Fibroblast of lung (primary cell): ENCODE measurements around the gene TP53BP2. TPM values are rescaled to one million over a fixed set of nuclear protein-coding genes. Genes with fewer than 3 reads are reported as not detected.
"Not testable (repeated sequence)": the region's sequence is repeated elsewhere in the genome, so short reads cannot be mapped to it uniquely, and the experiment has no call there.

Experiments used
- DNase-seq, 2 donors: peaks; one replicate each; pipeline versions ENCODE4 v3.0.0 to v3.0.0-alpha.2; 2010; ENCODE audit warnings: low read depth in 2 of 2
- H2AFZ ChIP-seq: 2 replicates; pipeline ENCODE4 v1.5.1; 2012; ENCODE audit warnings: low read length, control low read depth, inconsistent platforms
- H3K27ac ChIP-seq: 2 replicates; pipeline ENCODE4 v1.5.1; 2011; ENCODE audit warnings: low read length, control low read depth; ENCODE audit not compliant: insufficient read depth
- H3K27me3 ChIP-seq: 2 replicates; pipeline ENCODE4 v1.5.1; 2011; ENCODE audit warnings: mild to moderate bottlenecking, low read length; ENCODE audit not compliant: control insufficient read depth, insufficient read depth
- H3K36me3 ChIP-seq: 2 replicates; pipeline ENCODE4 v1.5.1; 2011; ENCODE audit warnings: low read length; ENCODE audit not compliant: control insufficient read depth, insufficient read depth
- H3K4me1 ChIP-seq: 2 replicates; pipeline ENCODE4 v1.5.1; 2011; ENCODE audit warnings: low read length; ENCODE audit not compliant: control insufficient read depth, insufficient read depth; ENCODE audit errors: extremely low read depth
- H3K4me2 ChIP-seq: 2 replicates; pipeline ENCODE4 v1.5.1; 2011; ENCODE audit warnings: low read length, control low read depth; ENCODE audit not compliant: insufficient read depth; ENCODE audit errors: extremely low read depth
- H3K4me3 ChIP-seq, 4 experiments: fragments of 200-600 bp in 1 of 4; sonication (generic) in 1 of 4; replicated peaks in 1 of 4; 2 replicates each; pipeline ENCODE4 v1.5.1; 2011 to 2016; ENCODE audit warnings: low read length in 4 of 4, low read depth in 3 of 4, mild to moderate bottlenecking in 3 of 4, control low read depth in 2 of 4, inconsistent platforms in 1 of 4, mixed read lengths in 1 of 4; ENCODE audit not compliant: insufficient read depth in 1 of 4; ENCODE audit errors: control extremely low read depth in 1 of 4
- H3K79me2 ChIP-seq: 2 replicates; pipeline ENCODE4 v1.5.1; 2012; ENCODE audit warnings: mild to moderate bottlenecking, low read length, inconsistent platforms; ENCODE audit not compliant: control insufficient read depth, insufficient read depth
- H3K9ac ChIP-seq: 2 replicates; pipeline ENCODE4 v1.5.1; 2011; ENCODE audit warnings: mild to moderate bottlenecking, low read length, control low read depth; ENCODE audit not compliant: insufficient read depth
- H3K9me3 ChIP-seq: 2 replicates; pipeline ENCODE4 v1.5.1; 2012; ENCODE audit warnings: low read depth, low read length; ENCODE audit not compliant: control insufficient read depth, insufficient read depth
- H4K20me1 ChIP-seq: 2 replicates; pipeline ENCODE4 v1.5.1; 2011; ENCODE audit warnings: low read length; ENCODE audit not compliant: control insufficient read depth, insufficient read depth; ENCODE audit errors: extremely low read depth
- CTCF ChIP-seq, 2 donors: IDR thresholded peaks in 1 of 2; conservative IDR thresholded peaks in 1 of 2; 1 replicate in 1 of 2; 2 replicates in 1 of 2; pipeline ENCODE4 v1.5.1; 2011 to 2012; ENCODE audit warnings: low read length in 2 of 2, control low read depth in 1 of 2, inconsistent platforms in 1 of 2, low read depth in 1 of 2, mild to moderate bottlenecking in 1 of 2
- EZH2 ChIP-seq: IDR thresholded peaks from 2 replicates; pipeline ENCODE4 v1.5.1; 2012; ENCODE audit warnings: low read length, control low read depth, mild to moderate bottlenecking; ENCODE audit errors: missing control alignments
- polyA plus RNA-seq, 2 donors: library from polyadenylated mRNA; depleted of rRNA in 1 of 2; stranded (reverse) in 1 of 2; unstranded in 1 of 2; fragments of >200 nt; gene quantifications; 2 replicates each; pipeline ENCODE4 v1.2.1, GENCODE V29; 2011 to 2012; ENCODE audit warnings: missing spikeins in 1 of 2
- total RNA-seq: library from RNA; depleted of rRNA; stranded (reverse); fragments of >200 nt; gene quantifications from 2 replicates; pipeline ENCODE4 v1.2.1, GENCODE V29; 2014

Gene TP53BP2
- total and polyA plus RNA-seq, 2 donors (not counting 1 experiment from before 2014, with no cell fraction given), result 28.4 to 30.4 TPM

- H3K4me3 ChIP-seq, result no peak overlapping the region
- no peak overlapping the region for H2AFZ ChIP-seq
- no peaks in the 10 kb centered on the region for H3K27me3 ChIP-seq
- H4K20me1 ChIP-seq, result no peaks in the 10 kb centered on the region
- H3K4me1 ChIP-seq, result no peaks in the 10 kb centered on the region
- TF ChIP-seq CTCF (conservative IDR thresholded peaks at IDR 0.05 in 1 of 2, IDR thresholded peaks at IDR 0.05 in 1 of 2; ENCODE audit: low read depth in 1 of 2, low read length in 2 of 2) (peak; percentile 21 to 52), EZH2 (no peak)
- no peak overlapping the region for H3K27ac ChIP-seq
- peaks cover 1% of the 10 kb centered on the region for H3K36me3 ChIP-seq
- H3K4me2 ChIP-seq, result no peak overlapping the region
- no peaks in the 10 kb centered on the region for H3K9me3 ChIP-seq
- no peak overlapping the region for H3K9ac ChIP-seq
- peaks cover 9% of the 10 kb centered on the region for H3K79me2 ChIP-seq
- DNase-seq, result peak; percentile 37 to 69
These were observed 34.1 kb downstream of the TP53BP2 start for GRCh38 chr1:223811634-223812101.

- peak in 1 of 2 donors; percentile 45 for DNase-seq
- no peak overlapping the region for H3K4me2 ChIP-seq
- no peaks in the 10 kb centered on the region for H3K27me3 ChIP-seq
- peaks cover 3% of the 10 kb centered on the region for H3K36me3 ChIP-seq
- H2AFZ ChIP-seq, result no peak overlapping the region
- no peak for TF ChIP-seq CTCF (conservative IDR thresholded peaks at IDR 0.05 in 1 of 2, IDR thresholded peaks at IDR 0.05 in 1 of 2; ENCODE audit: low read depth in 1 of 2, low read length in 2 of 2)
- no peak overlapping the region for H3K27ac ChIP-seq
- H4K20me1 ChIP-seq, result no peaks in the 10 kb centered on the region
- no peak overlapping the region for H3K4me3 ChIP-seq
- no peaks in the 10 kb centered on the region for H3K9me3 ChIP-seq
- peaks cover 3% of the 10 kb centered on the region for H3K79me2 ChIP-seq
- H3K9ac ChIP-seq, result no peak overlapping the region
- no peaks in the 10 kb centered on the region for H3K4me1 ChIP-seq
These were observed 35.2 kb downstream of the TP53BP2 start for GRCh38 chr1:223810586-223810985.

DNA sequence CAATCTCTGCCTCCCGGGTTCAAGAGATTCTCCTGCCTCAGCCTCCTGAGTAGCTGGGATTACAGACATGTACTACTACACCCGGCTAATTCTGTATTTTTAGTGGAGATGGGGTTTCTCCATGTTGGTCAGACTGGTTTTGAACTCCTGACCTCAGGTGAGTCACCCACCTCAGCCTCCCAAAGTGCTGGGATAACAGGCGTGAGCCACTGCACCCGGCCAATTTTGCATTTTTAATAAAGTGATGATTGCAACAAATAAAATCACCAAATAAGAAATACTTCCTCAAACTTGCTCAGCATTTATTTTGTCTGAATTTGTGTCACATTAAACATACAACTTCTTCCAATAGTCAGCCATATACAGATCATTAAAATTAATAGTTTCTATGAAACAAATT, 35.8 kb downstream of the TP53BP2 start:
- H3K27me3 ChIP-seq, H3K4me1 ChIP-seq, H3K9me3 ChIP-seq, H3K27ac ChIP-seq, H3K9ac ChIP-seq, H3K4me3 ChIP-seq, H3K36me3 ChIP-seq, H3K4me2 ChIP-seq, H3K79me2 ChIP-seq, H4K20me1 ChIP-seq, H2AFZ ChIP-seq: not testable (repeated sequence)
- DNase-seq, result peak in 1 of 2 donors; percentile 45
